Mesothelial cell of epicardium (in vitro differentiated cells): ENCODE measurements around the gene DTX4. TPM values are rescaled to one million over a fixed set of nuclear protein-coding genes. Genes with fewer than 3 reads are reported as not detected.

Source experiments
- DNase-seq, 2 experiments: peaks; one replicate each; pipeline ENCODE4 v3.0.0; 2021; ENCODE audit warnings: low spot score in 2 of 2; ENCODE audit not compliant: unreplicated experiment in 2 of 2
- H3K27ac Mint-ChIP-seq: 2 replicates; pipeline ENCODE4 v1.8.0; 2021; ENCODE audit warnings: mixed read lengths
- H3K27me3 Mint-ChIP-seq: 2 replicates; pipeline ENCODE4 v1.8.0; 2021; ENCODE audit warnings: low read depth, mixed read lengths
- H3K36me3 Mint-ChIP-seq: 2 replicates; pipeline ENCODE4 v1.8.0; 2021; ENCODE audit warnings: mixed read lengths
- H3K4me1 Mint-ChIP-seq: 2 replicates; pipeline ENCODE4 v1.8.0; 2021; ENCODE audit warnings: mixed read lengths
- H3K4me3 Mint-ChIP-seq: 2 replicates; pipeline ENCODE4 v1.8.0; 2021; ENCODE audit warnings: mild to moderate bottlenecking, moderate library complexity, mixed read lengths
- H3K9me3 Mint-ChIP-seq: 2 replicates; pipeline ENCODE4 v1.8.0; 2021; ENCODE audit warnings: mixed read lengths
- CTCF ChIP-seq: fragments of 200-600 bp; sonication (generic); IDR thresholded peaks from one replicate; pipeline ENCODE4 v1.5.0; 2021; ENCODE audit warnings: antibody characterized with exemption; ENCODE audit not compliant: unreplicated experiment
- total RNA-seq: library from RNA; stranded (reverse); gene quantifications from 3 replicates; pipeline ENCODE4 v1.2.1, GENCODE V29; 2021

Gene DTX4
- total RNA-seq, 1 donor from 2014 or later: 37.7 TPM

GRCh38 chr11:59188954-59189353 is 17.0 kb downstream of the DTX4 start:
- H3K27ac Mint-ChIP-seq: peak overlapping the region; percentile 35
- peaks cover 35% of the 10 kb centered on the region for H3K36me3 Mint-ChIP-seq
- DNase-seq: no peak

GRCh38 chr11:59189986-59190385 is 18.1 kb downstream of the DTX4 start:
- Mint-ChIP-seq H3K4me1 (peaks cover 20% of the 10 kb centered on the region), H3K27ac (no peak overlapping the region), H3K4me3 (no peak overlapping the region), H3K27me3 (no peaks in the 10 kb centered on the region), H3K9me3 (no peaks in the 10 kb centered on the region), H3K36me3 (peaks cover 41% of the 10 kb centered on the region)
- no peak for DNase-seq
- TF ChIP-seq CTCF: no peak

More at GRCh38 chr11:59188954-59189353, 17.0 kb downstream of the DTX4 start:
- H3K4me1 Mint-ChIP-seq: peaks cover 25% of the 10 kb centered on the region
- H3K4me3 Mint-ChIP-seq: no peak overlapping the region
- TF ChIP-seq CTCF: no peak
- H3K9me3 Mint-ChIP-seq: no peaks in the 10 kb centered on the region
- H3K27me3 Mint-ChIP-seq: no peaks in the 10 kb centered on the region

- Mint-ChIP-seq H3K4me3 (no peak overlapping the region), H3K27me3 (no peaks in the 10 kb centered on the region), H3K9me3 (no peaks in the 10 kb centered on the region), H3K36me3 (peaks cover 52% of the 10 kb centered on the region), H3K27ac (peak overlapping the region; percentile 13), H3K4me1 (peaks cover 9% of the 10 kb centered on the region)
- DNase-seq: no peak
- no peak for TF ChIP-seq CTCF
Observed at GRCh38 chr11:59191095-59191494, 19.2 kb downstream of the DTX4 start.

GRCh38 chr11:59191890-59192289 is 20.0 kb downstream of the DTX4 start:
- H3K4me1 Mint-ChIP-seq: peaks cover 6% of the 10 kb centered on the region
- no peak overlapping the region for H3K27ac Mint-ChIP-seq
- no peaks in the 10 kb centered on the region for H3K9me3 Mint-ChIP-seq
- DNase-seq: no peak
- H3K27me3 Mint-ChIP-seq: no peaks in the 10 kb centered on the region
- no peak overlapping the region for H3K4me3 Mint-ChIP-seq
- peaks cover 60% of the 10 kb centered on the region for H3K36me3 Mint-ChIP-seq
- no peak for TF ChIP-seq CTCF

GRCh38 chr11:59192446-59193020 is 20.6 kb downstream of the DTX4 start:
- H3K36me3 Mint-ChIP-seq: peaks cover 67% of the 10 kb centered on the region
- H3K4me3 Mint-ChIP-seq: no peak overlapping the region

More at GRCh38 chr11:59192446-59193020, 20.6 kb downstream of the DTX4 start:
- TF ChIP-seq CTCF: no peak
- Mint-ChIP-seq H3K27me3 (no peaks in the 10 kb centered on the region), H3K27ac (no peak overlapping the region), H3K4me1 (peaks cover 3% of the 10 kb centered on the region), H3K9me3 (no peaks in the 10 kb centered on the region)
- DNase-seq: no peak
